K562 (cell line): ENCODE measurements around the gene DRAXIN. TPM values are rescaled to one million over a fixed set of nuclear protein-coding genes. Genes with fewer than 3 reads are reported as not detected.
A peak's percentile ranks its signal among the peaks of the same experiment; 100 is the strongest.

ENCODE experiments used
- ETV6 ChIP-seq, 3 experiments: fragments of 150-350 bp in 1 of 3; sonication (generic) in 1 of 3; formaldehyde crosslinking in 1 of 3; IDR thresholded peaks; 2 replicates each; pipeline versions ENCODE4 v1.6.1 to v1.8.0; 2014 to 2022; ENCODE audit warnings: borderline replicate concordance in 2 of 3, low read depth in 2 of 3, antibody characterized with exemption in 1 of 3, low read length in 1 of 3, mild to moderate bottlenecking in 1 of 3, missing genetic modification reagents in 1 of 3
- HBP1 ChIP-seq: fragments of 450-650 bp; formaldehyde crosslinking; IDR thresholded peaks from 2 replicates; pipeline ENCODE4 v1.4.0; 2022; ENCODE audit warnings: missing genetic modification characterization
- L3MBTL2 ChIP-seq: fragments of 450-650 bp; IDR thresholded peaks from 2 replicates; pipeline ENCODE4 v1.6.1; 2016; ENCODE audit warnings: mild to moderate bottlenecking, moderate library complexity
- NELFE ChIP-seq: IDR thresholded peaks from 2 replicates; pipeline ENCODE4 v1.6.1; 2011; ENCODE audit warnings: mild to moderate bottlenecking; ENCODE audit not compliant: insufficient read depth, insufficient read length
- POU5F1 ChIP-seq: fragments of 150-350 bp; IDR thresholded peaks from 2 replicates; pipeline ENCODE4 v1.6.1; 2014; ENCODE audit warnings: borderline replicate concordance, low read length, low read depth, mild to moderate bottlenecking; ENCODE audit not compliant: partially characterized antibody
- SFPQ ChIP-seq: fragments of 200-400 bp; formaldehyde crosslinking; IDR thresholded peaks from 2 replicates; pipeline ENCODE4 v1.6.1; 2017; ENCODE audit warnings: mild to moderate bottlenecking, low read depth, low read length, moderate library complexity
- STAT5B ChIP-seq: fragments of 250-450 bp; sonication (Bioruptor Pico); IDR thresholded peaks from 2 replicates; pipeline ENCODE4 v1.8.0; 2021; ENCODE audit warnings: mild to moderate bottlenecking, inconsistent platforms
- TCFL5 ChIP-seq: fragments of 250-450 bp; sonication (Bioruptor Pico); conservative IDR thresholded peaks from 2 replicates; pipeline ENCODE4 v1.6.1; 2021; ENCODE audit warnings: mild to moderate bottlenecking, moderate library complexity, matching md5 sums
- THRAP3 ChIP-seq: fragments of 450-650 bp; IDR thresholded peaks from 2 replicates; pipeline ENCODE4 v1.6.1; 2016; ENCODE audit warnings: mild to moderate bottlenecking, inconsistent platforms, borderline replicate concordance
- TRIM24 ChIP-seq, 2 experiments: fragments of 450-650 bp; IDR thresholded peaks; 2 replicates each; pipeline ENCODE4 v1.6.1; 2016
- XRCC5 ChIP-seq: fragments of 200-400 bp; formaldehyde crosslinking; IDR thresholded peaks from 2 replicates; pipeline ENCODE4 v1.6.1; 2017; ENCODE audit warnings: low read depth, mild to moderate bottlenecking, low read length
- ZBTB11 ChIP-seq, 3 experiments: fragments of 200-800 bp in 1 of 3; fragments of 250-450 bp in 1 of 3; fragments of 450-650 bp in 1 of 3; sonication (Bioruptor Pico) in 1 of 3; sonication (Bioruptor generic) in 1 of 3; formaldehyde crosslinking in 1 of 3; IDR thresholded peaks; 2 replicates each; pipeline versions ENCODE4 v1.6.1 to v1.8.0; 2016 to 2022; ENCODE audit warnings: mild to moderate bottlenecking in 2 of 3, missing genetic modification characterization in 2 of 3, missing compliant biosample characterization in 1 of 3, moderate library complexity in 1 of 3
- ZFP91 ChIP-seq: sonication (generic); formaldehyde crosslinking; IDR thresholded peaks from 2 replicates; pipeline ENCODE4 v1.8.0; 2022; ENCODE audit warnings: mild to moderate bottlenecking, missing genetic modification reagents
- ZNF175 ChIP-seq: fragments of 200-800 bp; sonication (Bioruptor generic); IDR thresholded peaks from 2 replicates; pipeline ENCODE4 v1.6.1; 2016; ENCODE audit warnings: low read depth, mild to moderate bottlenecking, missing genetic modification characterization, missing compliant biosample characterization
- ZNF274 ChIP-seq: IDR thresholded peaks from 2 replicates; pipeline ENCODE4 v1.6.1; 2011; ENCODE audit warnings: low read depth, mild to moderate bottlenecking, low read length, moderate library complexity, borderline replicate concordance
- ZZZ3 ChIP-seq: fragments of 450-650 bp; IDR thresholded peaks from 2 replicates; pipeline ENCODE4 v1.6.1; 2016; ENCODE audit warnings: antibody characterized with exemption, mild to moderate bottlenecking, moderate library complexity
- polyA plus RNA-seq, 8 experiments: library from polyadenylated mRNA; depleted of rRNA in 4 of 8; stranded (reverse) in 5 of 8; unstranded in 3 of 8; fragments of >200 nt; fragmentation: Nextera tagmentation in 2 of 8; fragmentation: Illumina TruSeq in 1 of 8; extraction: Ambion mirVana in 2 of 8; extraction: Trizol in 1 of 8; gene quantifications; 2 replicates each; pipeline versions ENCODE4 v1.2.1 to v1.2.3, GENCODE V29; 2011 to 2014; ENCODE audit warnings: inconsistent platforms in 1 of 8, missing spikeins in 1 of 8
- total RNA-seq, 7 experiments: library from RNA; depleted of rRNA in 6 of 7; stranded (reverse); fragments of >200 nt in 6 of 7; fragmentation: Illumina TruSeq in 2 of 7; extraction: Trizol in 2 of 7; gene quantifications; 2 replicates each; pipeline versions ENCODE4 v1.2.1 to v1.2.3, GENCODE V29; 2011 to 2021; ENCODE audit warnings: low replicate concordance in 1 of 7

The DRAXIN gene
- total and polyA plus RNA-seq, 9 of the 15 experiments (the other 6 are each of a cell fraction or from before 2014, with no cell fraction given) = 0.01 to 0.04 (median 0.01) TPM; not detected in 6

GRCh38 chr1:11729498-11730428, 38.3 kb downstream of the DRAXIN start (continued):
- TF ChIP-seq SFPQ = no peak
- TF ChIP-seq ZZZ3 = no peak
- TF ChIP-seq HBP1 = peak; percentile 65; the same call in 1 of the 2 replicates
- no peak for TF ChIP-seq ZBTB11 (CRISPR knock-in tag; IDR thresholded peaks at IDR 0.05)
- TF ChIP-seq POU5F1 = no peak
- no peak for TF ChIP-seq NELFE
- TF ChIP-seq STAT5B (CRISPR knock-in tag) = no peak
- TF ChIP-seq ZNF274 = no peak
- TF ChIP-seq THRAP3 = 0 out of 2 replicates have a peak, but pooled peaks have one; percentile 51
- no peak for TF ChIP-seq XRCC5
- no peak for TF ChIP-seq TCFL5 (CRISPR knock-in tag)
- no peak for TF ChIP-seq ZFP91 (CRISPR knock-in tag)
- TF ChIP-seq TRIM24 (IDR thresholded peaks at IDR 0.05) = no peak; a peak in 1 of 4 replicates
- TF ChIP-seq ETV6 (IDR thresholded peaks at IDR 0.05; ENCODE audit: borderline replicate concordance in 1 of 2, low read depth in 2 of 2, low read length in 1 of 2) = peak; percentile 79 to 84
- TF ChIP-seq ETV6 (CRISPR knock-in tag; IDR thresholded peaks at IDR 0.05; ENCODE audit: borderline replicate concordance) = no peak
- TF ChIP-seq ZNF175 (CRISPR knock-in tag) = no peak
- peak; percentile 63 for TF ChIP-seq L3MBTL2
